Stimulated activated naive CD8-positive, alpha-beta T cell treated with anti-CD3 and anti-CD28 coated beads, Interleukin-15, Interleukin-2, amounts not matched to agents 100 ng/mL and 50 ng/mL, for 24 hours (primary cell): ENCODE measurements around the gene EXOSC6.
"Not testable (repeated sequence)": the region's sequence is repeated elsewhere in the genome, so short reads cannot be mapped to it uniquely, and the experiment has no call there.

Experiments used
- H3K27ac Mint-ChIP-seq: one replicate; pipeline ENCODE4 v1.8.0; 2021; ENCODE audit warnings: mild to moderate bottlenecking, mixed read lengths
- H3K27me3 Mint-ChIP-seq: one replicate; pipeline ENCODE4 v1.8.0; 2021; ENCODE audit warnings: mixed read lengths
- H3K36me3 Mint-ChIP-seq: one replicate; pipeline ENCODE4 v1.8.0; 2021; ENCODE audit warnings: low read depth, mixed read lengths
- H3K4me1 Mint-ChIP-seq: one replicate; pipeline ENCODE4 v1.8.0; 2021; ENCODE audit warnings: low read depth, mixed read lengths
- H3K4me3 Mint-ChIP-seq: one replicate; pipeline ENCODE4 v1.8.0; 2021; ENCODE audit warnings: mild to moderate bottlenecking, mixed read lengths
- H3K9me3 Mint-ChIP-seq: one replicate; pipeline ENCODE4 v1.8.0; 2021; ENCODE audit warnings: mixed read lengths

Gene EXOSC6

DNA sequence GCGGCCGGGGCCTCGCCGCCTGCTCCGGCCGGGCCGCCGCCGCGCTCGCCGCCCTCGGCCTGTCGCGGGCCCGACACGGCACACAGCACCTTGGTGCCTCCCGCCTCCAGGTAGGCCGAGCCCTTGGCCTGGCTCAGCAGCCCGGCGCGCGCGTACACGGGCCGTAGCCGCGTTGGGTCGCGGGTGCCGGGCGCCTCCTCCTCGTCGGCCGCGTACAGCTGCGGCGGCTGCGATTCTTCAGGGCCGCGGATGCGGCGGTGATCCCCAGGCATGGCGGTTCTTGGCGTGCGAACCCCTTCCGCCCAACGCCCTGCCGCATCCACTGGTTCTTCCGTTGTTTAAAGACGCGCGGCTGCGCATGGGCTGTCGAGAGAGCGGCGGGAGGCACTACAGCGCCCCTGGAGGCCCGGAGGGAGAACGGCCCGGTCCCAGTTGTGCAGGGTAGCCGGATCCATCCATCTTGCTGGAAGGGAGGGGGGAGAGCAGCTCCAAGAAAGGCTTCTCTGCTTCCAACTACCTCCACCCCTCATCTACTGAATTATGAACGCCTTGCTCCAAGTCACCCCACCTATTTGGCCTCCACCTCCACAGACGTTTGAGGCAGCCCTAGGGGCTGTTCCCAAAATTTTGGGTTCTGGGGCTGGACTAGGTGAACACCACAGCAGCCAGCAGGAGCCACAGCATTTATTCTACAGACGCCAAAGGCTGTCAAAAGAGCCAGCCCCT is at the start of gene EXOSC6:
Gene EXOSC6 (minus strand): TSS at position 312 of the 726 bp plus-strand sequence. CDS start 40 bp downstream, at position 272.
- H3K4me3 Mint-ChIP-seq = peak within 1 kb of the TSS; percentile 90
- peaks cover 62% of the 10 kb centered on the region for H3K36me3 Mint-ChIP-seq
- peak within 1 kb of the TSS; percentile 93 for H3K27ac Mint-ChIP-seq
- H3K27me3 Mint-ChIP-seq = no peaks in the 10 kb centered on the region
- no peaks in the 10 kb centered on the region for H3K9me3 Mint-ChIP-seq
- peaks cover 24% of the 10 kb centered on the region for H3K4me1 Mint-ChIP-seq

DNA sequence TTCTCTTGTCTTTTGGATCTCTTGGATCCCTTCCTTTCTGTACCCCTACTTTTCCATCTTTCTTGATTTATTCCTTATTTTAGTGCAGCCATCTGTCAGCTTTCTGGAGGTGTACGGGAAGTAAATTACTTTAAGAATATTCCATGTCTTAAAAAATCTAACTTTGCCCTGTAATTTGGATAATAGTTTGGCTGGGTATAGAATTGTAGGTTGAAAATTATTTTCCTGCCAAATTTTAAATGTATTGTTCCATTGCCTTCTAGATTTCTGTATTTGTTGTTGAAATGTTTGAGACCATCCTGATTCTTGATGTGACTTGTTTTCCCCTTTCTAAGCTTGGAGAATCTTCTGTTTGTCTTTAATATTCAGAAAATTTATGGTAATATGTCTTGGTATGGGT is 49.4 kb upstream of the EXOSC6 start:
- Mint-ChIP-seq H3K36me3 (peaks cover 33% of the 10 kb centered on the region), H3K27ac (no peak overlapping the region), H3K27me3 (no peaks in the 10 kb centered on the region), H3K9me3 (peaks cover 10% of the 10 kb centered on the region), H3K4me1 (peaks cover 53% of the 10 kb centered on the region), H3K4me3 (peak overlapping the region; percentile 33)

DNA sequence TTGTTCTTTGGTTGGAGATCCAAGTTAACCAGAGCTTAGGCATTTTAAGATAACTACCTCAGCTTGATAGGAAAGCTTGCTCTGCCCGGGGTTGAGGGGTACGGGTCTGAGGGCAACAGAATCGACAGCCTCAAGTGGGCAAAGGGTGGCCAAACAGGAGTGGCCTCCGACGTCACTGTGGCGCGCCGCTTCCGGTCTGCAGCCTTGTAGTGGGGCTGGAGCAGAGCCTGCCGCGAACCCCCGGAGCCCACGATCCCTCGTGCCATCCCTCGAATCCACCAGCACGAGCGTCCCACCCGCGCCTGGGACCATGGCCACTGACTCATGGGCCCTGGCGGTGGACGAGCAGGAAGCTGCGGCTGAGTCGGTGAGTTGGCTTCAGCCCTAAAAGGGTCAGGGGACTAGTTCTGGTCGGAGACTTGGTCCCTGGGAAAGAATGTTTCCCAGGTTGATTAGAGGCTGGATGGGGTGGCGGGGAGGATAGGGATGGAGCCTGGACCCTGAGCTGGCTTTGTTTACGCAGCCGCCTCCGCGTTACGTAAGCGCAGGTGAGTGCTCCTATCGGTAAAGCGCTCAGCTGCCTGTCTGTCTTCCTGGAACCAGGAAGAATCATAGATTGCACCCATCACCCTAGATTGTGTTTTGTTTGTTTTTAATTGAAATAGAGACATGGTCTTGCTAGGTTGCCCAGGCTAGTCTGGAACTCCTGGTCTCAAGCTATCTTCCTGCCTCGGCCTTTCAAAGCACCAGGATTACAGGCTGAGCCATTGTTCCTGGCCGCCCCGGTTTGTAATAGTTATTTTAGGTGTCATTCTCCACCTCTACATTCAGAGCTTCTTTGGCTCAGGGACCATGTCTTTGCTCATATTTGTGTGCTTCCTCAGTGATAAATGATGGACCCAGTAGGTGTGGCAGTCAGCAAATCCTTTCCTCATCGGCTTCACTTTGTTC is 47.5 kb upstream of the EXOSC6 start, which contains the start of gene DDX19B:
Gene DDX19B (plus strand): TSS at position 199 of the 951 bp plus-strand sequence. CDS start 112 bp downstream, at position 311.
- Mint-ChIP-seq H3K27me3 (no peaks in the 10 kb centered on the region), H3K9me3 (peaks cover 10% of the 10 kb centered on the region), H3K36me3 (peaks cover 28% of the 10 kb centered on the region), H3K4me3 (peak within 1 kb of the TSS; percentile 96), H3K27ac (peak within 1 kb of the TSS; percentile 94), H3K4me1 (peaks cover 43% of the 10 kb centered on the region)

GRCh38 chr16:70295634-70296033 is 43.9 kb upstream of the EXOSC6 start:
- no peaks in the 10 kb centered on the region for H3K27me3 Mint-ChIP-seq
- peaks cover 24% of the 10 kb centered on the region for H3K4me1 Mint-ChIP-seq
- no peak overlapping the region for H3K27ac Mint-ChIP-seq
- no peak overlapping the region for H3K4me3 Mint-ChIP-seq
- H3K9me3 Mint-ChIP-seq = no peaks in the 10 kb centered on the region
- peaks cover 4% of the 10 kb centered on the region for H3K36me3 Mint-ChIP-seq

GRCh38 chr16:70294385-70295025 is 42.8 kb upstream of the EXOSC6 start:
- H3K27ac Mint-ChIP-seq = no peak overlapping the region
- peaks cover 16% of the 10 kb centered on the region for H3K4me1 Mint-ChIP-seq
- peaks cover under 1% of the 10 kb centered on the region for H3K36me3 Mint-ChIP-seq
- no peaks in the 10 kb centered on the region for H3K27me3 Mint-ChIP-seq
- H3K9me3 Mint-ChIP-seq = no peaks in the 10 kb centered on the region
- no peak overlapping the region for H3K4me3 Mint-ChIP-seq

DNA sequence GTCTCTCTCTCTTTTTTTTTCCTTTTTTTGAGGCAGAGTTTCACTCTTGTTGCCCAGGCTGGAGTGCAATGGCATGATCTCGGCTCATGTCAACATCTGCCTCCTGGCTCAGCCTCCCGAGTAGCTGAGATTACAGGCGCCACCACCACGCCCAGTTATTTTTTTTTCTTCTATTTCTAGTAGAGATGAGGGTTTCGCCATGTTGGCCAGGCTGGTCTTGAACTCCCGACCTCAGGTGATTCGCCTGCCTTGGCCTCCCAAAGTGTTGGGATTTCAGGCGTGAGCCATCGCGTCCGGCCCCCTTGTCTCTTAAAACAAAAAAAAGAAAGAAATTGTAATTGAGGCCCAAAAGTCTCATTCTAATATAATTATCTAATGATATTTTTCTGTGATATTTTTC is 40.4 kb upstream of the EXOSC6 start:
- not testable (repeated sequence) for H3K9me3 Mint-ChIP-seq, H3K27ac Mint-ChIP-seq, H3K27me3 Mint-ChIP-seq

DNA sequence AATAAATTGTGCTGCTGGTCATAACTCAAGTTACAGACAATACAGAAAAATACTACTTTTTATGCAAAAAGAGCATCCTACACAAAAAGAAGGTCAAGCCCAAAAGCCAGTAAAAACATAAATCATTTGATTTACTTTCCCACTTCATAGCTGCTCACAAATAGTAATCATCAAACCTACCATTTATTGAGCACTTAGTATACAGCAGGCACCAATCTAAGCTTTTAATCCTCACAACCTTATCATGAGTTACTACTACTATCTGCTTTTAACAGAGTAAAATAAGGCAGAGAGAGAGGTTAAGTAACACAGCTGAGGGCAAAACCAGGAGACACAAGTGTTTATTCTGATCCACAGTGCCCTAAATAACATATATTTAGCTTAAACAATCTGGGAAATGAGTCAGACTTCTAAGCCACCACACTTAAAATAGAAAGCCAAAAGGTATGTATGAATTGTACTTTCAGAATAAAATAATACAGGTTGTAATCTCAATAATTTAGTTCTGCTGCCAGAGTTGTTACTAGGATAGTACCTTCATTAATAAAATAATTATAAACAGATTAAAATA is 39.3 kb upstream of the EXOSC6 start:
- H3K36me3 Mint-ChIP-seq = peaks cover 13% of the 10 kb centered on the region
- no peaks in the 10 kb centered on the region for H3K27me3 Mint-ChIP-seq
- H3K4me3 Mint-ChIP-seq = no peak overlapping the region
- H3K4me1 Mint-ChIP-seq = peaks cover 19% of the 10 kb centered on the region
- H3K9me3 Mint-ChIP-seq = no peaks in the 10 kb centered on the region
- H3K27ac Mint-ChIP-seq = no peak overlapping the region

More for the DNA sequence above, 40.4 kb upstream of the EXOSC6 start:
- Mint-ChIP-seq H3K4me1 (peaks cover 19% of the 10 kb centered on the region), H3K36me3 (peaks cover 13% of the 10 kb centered on the region)
- not testable (repeated sequence) for H3K4me3 Mint-ChIP-seq

DNA sequence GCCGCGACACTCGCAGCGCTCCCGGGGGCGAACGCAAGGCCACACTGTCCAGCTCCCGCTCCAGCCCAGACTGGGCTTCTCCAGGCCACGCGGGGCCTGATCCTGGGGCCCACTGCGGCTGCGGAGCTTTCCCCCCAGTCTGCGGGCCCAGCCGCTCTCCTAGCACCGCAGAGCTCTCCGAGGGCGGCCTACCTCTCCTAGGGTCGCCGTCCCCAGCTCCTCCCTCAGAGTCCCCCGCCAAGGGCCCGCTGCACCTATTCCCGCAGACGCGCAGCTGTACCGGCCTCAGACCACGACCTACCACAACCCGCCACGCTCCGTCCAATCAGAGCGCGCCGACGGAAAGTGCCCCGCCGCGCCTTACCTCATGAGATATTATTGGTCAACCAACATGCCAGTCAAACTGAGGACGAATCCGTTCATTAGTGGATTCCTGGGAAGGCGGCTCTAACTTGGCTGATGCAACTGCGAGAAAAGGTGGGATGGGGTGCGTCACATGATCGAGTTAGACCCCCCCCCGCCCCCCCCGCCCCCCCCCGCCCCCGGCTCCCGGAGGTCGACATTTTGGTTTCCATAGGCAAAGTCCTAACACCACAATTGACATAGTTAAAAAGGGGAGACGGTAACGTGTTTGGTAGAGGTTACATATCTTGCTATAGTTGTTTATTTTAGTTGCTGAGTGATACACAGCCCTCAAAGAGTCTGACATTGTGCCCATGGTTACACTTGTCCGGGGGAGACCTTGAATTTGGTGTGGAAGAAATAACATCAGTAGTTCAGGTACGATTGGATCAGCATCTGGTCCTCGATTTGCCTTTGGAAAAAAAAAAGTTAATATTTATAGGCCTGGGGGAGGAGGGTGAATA is 37.7 kb upstream of the EXOSC6 start, which contains the start of gene AARS1:
Gene AARS1 (minus strand): TSS at position 278 of the 866 bp plus-strand sequence. CDS start 6,743 bp downstream, outside the sequence.
- Mint-ChIP-seq H3K27me3 (no peaks in the 10 kb centered on the region), H3K27ac (peak within 1 kb of the TSS; percentile 100), H3K4me1 (peaks cover 30% of the 10 kb centered on the region), H3K9me3 (no peaks in the 10 kb centered on the region), H3K4me3 (peak within 1 kb of the TSS; percentile 99), H3K36me3 (peaks cover 22% of the 10 kb centered on the region)

DNA sequence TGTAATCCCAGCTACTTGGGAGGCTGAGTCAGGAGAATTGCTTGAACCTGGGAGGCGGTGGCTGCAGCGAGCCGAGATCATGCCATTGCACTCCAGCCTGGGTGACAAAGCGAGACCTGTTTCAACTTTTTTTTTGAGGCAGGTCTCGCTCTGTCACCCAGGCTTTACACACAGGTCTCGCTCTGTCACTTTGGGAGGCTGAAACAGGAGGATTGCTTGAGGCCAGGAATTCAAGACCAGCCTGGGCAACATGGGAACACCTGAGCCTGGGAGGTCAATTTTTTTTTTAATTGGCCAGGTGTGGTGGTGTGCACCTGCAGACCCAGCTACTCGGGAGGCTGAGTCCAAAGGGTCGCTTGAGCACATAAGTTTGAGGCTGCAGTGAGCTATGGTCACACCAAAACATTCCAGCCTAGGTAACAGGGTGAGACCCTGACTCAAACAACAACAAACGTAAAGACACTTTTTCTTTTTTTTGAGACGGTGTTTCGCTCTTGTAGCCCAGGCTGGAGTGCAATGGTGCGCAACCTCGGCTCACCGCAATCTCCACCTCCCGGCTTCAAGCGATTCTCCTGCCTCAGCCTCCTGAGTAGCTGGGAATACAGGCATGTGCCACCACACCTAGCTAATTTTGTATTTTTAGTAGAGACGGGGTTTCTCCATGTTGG is 35.7 kb upstream of the EXOSC6 start:
- peaks cover 40% of the 10 kb centered on the region for H3K4me1 Mint-ChIP-seq
- H3K4me3 Mint-ChIP-seq = peak overlapping the region; percentile 99
- peak overlapping the region; percentile 45 for H3K27ac Mint-ChIP-seq

GRCh38 chr16:70276392-70276791 is 24.7 kb upstream of the EXOSC6 start:
- peaks cover 67% of the 10 kb centered on the region for H3K36me3 Mint-ChIP-seq
- H3K9me3 Mint-ChIP-seq = no peaks in the 10 kb centered on the region

More for the DNA sequence above, 35.7 kb upstream of the EXOSC6 start:
- H3K27me3 Mint-ChIP-seq, H3K9me3 Mint-ChIP-seq: not testable (repeated sequence)
- H3K36me3 Mint-ChIP-seq = peaks cover 37% of the 10 kb centered on the region

DNA sequence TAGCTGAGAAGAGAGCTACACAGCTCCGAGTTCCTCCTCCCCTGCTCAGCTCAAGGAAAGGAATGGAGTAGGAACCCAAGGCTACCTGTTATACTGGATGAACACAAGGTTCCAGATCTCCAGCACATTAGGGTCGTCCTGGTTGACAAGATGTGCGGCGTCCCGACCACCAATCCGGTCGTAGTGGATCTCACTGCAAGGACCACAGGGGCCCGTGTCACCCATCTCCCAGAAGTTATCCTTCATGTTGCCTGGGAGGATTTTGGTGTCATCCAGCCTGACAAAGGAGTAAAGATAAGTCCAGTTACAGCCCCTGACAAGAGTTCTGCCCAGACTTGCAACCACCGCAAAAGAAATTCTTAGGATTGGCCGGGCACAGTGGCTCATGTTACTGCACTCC is 20.0 kb upstream of the EXOSC6 start:
- Mint-ChIP-seq H3K27ac (no peak overlapping the region), H3K9me3 (no peaks in the 10 kb centered on the region), H3K4me3 (no peak overlapping the region), H3K27me3 (no peaks in the 10 kb centered on the region), H3K4me1 (no peaks in the 10 kb centered on the region), H3K36me3 (peaks cover 67% of the 10 kb centered on the region)

More at GRCh38 chr16:70276392-70276791, 24.7 kb upstream of the EXOSC6 start:
- Mint-ChIP-seq H3K4me1 (no peaks in the 10 kb centered on the region), H3K27me3 (no peaks in the 10 kb centered on the region), H3K4me3 (no peak overlapping the region), H3K27ac (no peak overlapping the region)

DNA sequence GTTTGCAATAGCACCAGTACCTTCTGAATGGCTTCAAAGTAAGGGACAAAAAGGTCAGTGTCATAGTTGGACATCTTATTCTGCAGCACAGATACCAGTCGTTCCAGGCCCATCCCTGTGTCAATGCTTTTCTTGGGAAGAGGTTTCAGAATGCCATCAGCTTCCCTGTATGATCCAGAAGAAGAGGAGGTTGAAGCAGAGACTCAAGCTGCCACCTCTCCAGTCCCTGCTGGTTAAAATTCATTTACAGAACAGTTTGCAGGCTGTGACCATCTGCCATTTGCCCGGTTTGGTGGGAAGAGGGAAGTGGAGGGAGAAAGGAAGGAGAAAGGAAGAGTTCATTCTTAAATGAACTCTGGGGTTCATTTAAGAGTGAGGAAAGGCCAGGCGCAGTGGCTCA is 18.4 kb upstream of the EXOSC6 start:
- H3K36me3 Mint-ChIP-seq = peaks cover 66% of the 10 kb centered on the region
- no peak overlapping the region for H3K4me3 Mint-ChIP-seq
- no peaks in the 10 kb centered on the region for H3K4me1 Mint-ChIP-seq
- H3K27ac Mint-ChIP-seq = no peak overlapping the region
- H3K9me3 Mint-ChIP-seq = no peaks in the 10 kb centered on the region
- no peaks in the 10 kb centered on the region for H3K27me3 Mint-ChIP-seq

GRCh38 chr16:70269471-70269870 is 17.7 kb upstream of the EXOSC6 start:
- Mint-ChIP-seq H3K36me3 (peaks cover 67% of the 10 kb centered on the region), H3K4me1 (no peaks in the 10 kb centered on the region), H3K27me3 (no peaks in the 10 kb centered on the region), H3K4me3 (no peak overlapping the region), H3K27ac (no peak overlapping the region), H3K9me3 (no peaks in the 10 kb centered on the region)
